HFF-Myc (cell line): ENCODE results near the gene PREX1.

Experiments used
- DNase-seq: peaks from one replicate; pipeline ENCODE4 v3.0.0-alpha.2; 2011; ENCODE audit warnings: low read depth; ENCODE audit errors: extremely low read depth
- H3K4me3 ChIP-seq: replicated peaks from 2 replicates; pipeline ENCODE4 v1.5.1; 2011; ENCODE audit warnings: low read depth, mild to moderate bottlenecking, control low read depth, low read length
- TF ChIP-seq, protein P1 (sequence below): IDR thresholded peaks from 2 replicates; pipeline ENCODE4 v1.5.1; 2012; ENCODE audit warnings: mild to moderate bottlenecking, low read depth, low read length, control low read depth; ENCODE audit errors: missing control alignments

Gene PREX1

DNA sequence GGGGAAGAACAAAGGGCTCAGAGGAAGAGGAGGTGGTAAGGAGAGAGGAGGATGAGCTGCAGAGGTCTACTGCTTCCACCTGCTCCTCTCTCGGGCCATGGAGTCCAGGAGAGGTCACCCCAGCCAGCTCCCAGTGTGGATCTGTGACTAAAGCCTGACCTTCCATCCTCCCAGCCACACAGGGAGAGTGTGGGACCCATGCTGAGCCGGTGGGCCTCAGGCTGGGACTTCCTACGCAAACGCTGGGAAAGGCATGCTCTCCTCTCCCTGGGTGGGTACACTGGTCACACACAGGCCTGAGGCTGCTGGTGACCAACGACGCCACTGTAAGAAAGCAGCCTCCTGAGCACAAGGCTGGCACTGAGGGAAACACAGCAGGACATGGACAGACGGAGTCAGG, 111.3 kb downstream of the PREX1 start:
- DNase-seq = no peak
- H3K4me3 ChIP-seq = no peak overlapping the region
- TF ChIP-seq, protein P1, sequence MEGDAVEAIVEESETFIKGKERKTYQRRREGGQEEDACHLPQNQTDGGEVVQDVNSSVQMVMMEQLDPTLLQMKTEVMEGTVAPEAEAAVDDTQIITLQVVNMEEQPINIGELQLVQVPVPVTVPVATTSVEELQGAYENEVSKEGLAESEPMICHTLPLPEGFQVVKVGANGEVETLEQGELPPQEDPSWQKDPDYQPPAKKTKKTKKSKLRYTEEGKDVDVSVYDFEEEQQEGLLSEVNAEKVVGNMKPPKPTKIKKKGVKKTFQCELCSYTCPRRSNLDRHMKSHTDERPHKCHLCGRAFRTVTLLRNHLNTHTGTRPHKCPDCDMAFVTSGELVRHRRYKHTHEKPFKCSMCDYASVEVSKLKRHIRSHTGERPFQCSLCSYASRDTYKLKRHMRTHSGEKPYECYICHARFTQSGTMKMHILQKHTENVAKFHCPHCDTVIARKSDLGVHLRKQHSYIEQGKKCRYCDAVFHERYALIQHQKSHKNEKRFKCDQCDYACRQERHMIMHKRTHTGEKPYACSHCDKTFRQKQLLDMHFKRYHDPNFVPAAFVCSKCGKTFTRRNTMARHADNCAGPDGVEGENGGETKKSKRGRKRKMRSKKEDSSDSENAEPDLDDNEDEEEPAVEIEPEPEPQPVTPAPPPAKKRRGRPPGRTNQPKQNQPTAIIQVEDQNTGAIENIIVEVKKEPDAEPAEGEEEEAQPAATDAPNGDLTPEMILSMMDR = no peak

- H3K4me3 ChIP-seq = no peak overlapping the region
- DNase-seq = no peak
- TF ChIP-seq, protein P1 = no peak
Measured at GRCh38 chr20:48716086-48716485, 111.7 kb downstream of the PREX1 start.

GRCh38 chr20:48714764-48715163, 113.0 kb downstream of the PREX1 start:
- DNase-seq = no peak
- H3K4me3 ChIP-seq = no peak overlapping the region
- TF ChIP-seq, protein P1 = no peak

GRCh38 chr20:48711696-48712464, 115.9 kb downstream of the PREX1 start:
- H3K4me3 ChIP-seq = no peak overlapping the region
- TF ChIP-seq, protein P1 = no peak
- no peak for DNase-seq

DNA sequence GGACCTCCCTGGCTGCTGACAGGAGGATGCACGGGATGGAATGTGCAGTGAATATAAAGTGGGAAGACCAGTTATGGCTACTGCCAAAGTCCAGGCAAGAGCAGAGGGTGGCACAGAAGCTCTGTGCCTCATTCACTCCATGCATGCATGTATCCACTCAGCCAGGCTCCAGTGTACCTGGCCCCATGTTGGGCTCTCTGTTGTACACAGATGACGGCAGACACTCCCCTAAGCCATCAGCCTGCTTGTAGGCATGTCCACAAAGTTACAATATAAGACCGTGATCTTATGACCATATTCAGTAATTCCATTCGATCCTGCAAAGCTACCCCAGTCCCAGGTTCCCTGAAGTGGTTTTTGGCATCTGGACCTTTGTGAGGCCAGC, 116.8 kb downstream of the PREX1 start:
- no peak for DNase-seq
- TF ChIP-seq, protein P1 = no peak
- H3K4me3 ChIP-seq = no peak overlapping the region

- TF ChIP-seq, protein P1 = no peak
- H3K4me3 ChIP-seq = no peak overlapping the region
- DNase-seq = no peak
Measured at GRCh38 chr20:48710341-48711043, 117.3 kb downstream of the PREX1 start.

GRCh38 chr20:48709744-48710143, 118.1 kb downstream of the PREX1 start:
- no peak for DNase-seq
- no peak overlapping the region for H3K4me3 ChIP-seq
- TF ChIP-seq, protein P1 = no peak
